D341Med (cell line): ENCODE data around the gene PICK1.
A peak's percentile ranks its signal among the peaks of the same experiment; 100 is the strongest.

ENCODE experiments used
- DNase-seq: peaks from one replicate; pipeline ENCODE4 v3.0.0; 2012; ENCODE audit warnings: low spot score

Gene PICK1

DNA sequence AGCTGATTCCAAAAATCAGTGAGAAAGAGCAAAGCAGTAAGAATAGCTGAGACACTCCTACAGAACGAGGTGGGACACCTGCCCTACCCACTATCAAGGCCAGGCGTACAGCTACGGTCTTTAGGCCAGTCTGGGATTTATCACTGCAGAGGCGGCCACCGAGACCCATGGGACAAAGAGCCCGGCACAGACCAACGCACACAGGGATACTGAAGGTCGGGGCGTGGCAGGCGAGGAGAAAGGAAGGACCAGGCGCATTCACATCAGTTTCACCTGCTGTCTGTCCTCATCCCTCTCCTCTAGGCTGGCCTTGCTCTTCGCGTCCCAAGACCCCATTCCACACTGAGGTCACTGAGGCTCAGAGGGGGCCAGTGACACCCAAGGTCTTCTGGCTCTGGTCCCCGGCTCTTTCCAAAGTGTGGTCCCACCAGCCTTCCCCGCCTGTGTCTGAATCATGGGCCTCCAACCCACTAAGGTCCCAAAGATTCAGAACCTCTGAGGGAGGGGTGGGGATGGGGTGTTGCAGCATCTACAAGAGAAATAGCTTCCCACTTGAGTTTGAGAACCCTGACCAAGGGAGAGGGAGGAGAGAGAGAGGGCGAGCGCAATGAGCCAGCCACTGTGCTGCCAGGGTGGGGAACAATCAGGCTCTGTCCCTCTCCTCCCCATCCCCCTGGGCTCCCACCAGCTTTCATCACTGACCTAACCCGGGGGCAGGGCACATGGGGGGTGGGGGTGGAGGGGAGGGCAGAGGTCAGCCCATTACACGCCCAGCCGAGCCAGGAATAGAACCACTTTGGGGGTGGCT, 7.2 kb upstream of the PICK1 start:
- DNase-seq, result no peak

DNA sequence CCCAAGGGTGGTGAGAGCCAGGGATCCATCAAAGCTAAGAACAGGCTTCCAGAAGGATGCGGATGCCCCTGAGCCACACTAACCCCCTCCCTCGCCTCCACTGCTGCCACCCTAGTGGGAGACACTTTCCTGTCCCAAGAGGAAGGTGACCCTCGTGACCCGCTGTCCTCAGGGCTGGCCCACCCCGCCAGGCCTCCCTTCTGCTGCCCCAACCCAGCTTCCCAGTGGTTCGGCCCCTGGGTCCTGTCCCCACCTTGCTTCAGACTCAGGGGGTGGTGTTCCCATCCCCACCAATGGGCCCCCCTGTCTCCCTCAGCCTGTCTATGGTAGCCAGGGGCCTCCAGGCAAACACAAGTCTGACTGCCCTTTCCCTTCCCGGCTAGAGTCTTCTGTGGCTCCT, 6.5 kb upstream of the PICK1 start:
- DNase-seq, result no peak

DNA sequence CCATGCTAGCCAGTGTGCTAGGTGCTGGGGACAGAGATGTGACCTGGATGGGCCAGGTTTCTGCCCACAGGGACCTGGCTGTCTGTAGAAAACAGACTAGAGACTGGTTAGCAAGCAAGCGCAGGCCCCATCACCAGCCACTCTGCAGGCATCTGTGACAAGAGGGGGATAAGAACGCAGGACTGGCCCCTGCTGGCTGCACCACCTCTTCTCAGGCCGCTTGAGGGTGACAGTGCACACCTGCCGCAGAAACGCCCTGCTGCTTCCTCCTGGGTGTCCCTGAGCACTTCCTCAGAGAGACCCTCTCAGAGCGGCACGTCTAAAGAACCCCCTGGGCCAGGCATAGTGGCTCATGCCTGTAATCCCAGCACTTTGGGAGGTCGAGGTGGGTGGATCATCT, 5.9 kb upstream of the PICK1 start:
- no peak for DNase-seq

DNA sequence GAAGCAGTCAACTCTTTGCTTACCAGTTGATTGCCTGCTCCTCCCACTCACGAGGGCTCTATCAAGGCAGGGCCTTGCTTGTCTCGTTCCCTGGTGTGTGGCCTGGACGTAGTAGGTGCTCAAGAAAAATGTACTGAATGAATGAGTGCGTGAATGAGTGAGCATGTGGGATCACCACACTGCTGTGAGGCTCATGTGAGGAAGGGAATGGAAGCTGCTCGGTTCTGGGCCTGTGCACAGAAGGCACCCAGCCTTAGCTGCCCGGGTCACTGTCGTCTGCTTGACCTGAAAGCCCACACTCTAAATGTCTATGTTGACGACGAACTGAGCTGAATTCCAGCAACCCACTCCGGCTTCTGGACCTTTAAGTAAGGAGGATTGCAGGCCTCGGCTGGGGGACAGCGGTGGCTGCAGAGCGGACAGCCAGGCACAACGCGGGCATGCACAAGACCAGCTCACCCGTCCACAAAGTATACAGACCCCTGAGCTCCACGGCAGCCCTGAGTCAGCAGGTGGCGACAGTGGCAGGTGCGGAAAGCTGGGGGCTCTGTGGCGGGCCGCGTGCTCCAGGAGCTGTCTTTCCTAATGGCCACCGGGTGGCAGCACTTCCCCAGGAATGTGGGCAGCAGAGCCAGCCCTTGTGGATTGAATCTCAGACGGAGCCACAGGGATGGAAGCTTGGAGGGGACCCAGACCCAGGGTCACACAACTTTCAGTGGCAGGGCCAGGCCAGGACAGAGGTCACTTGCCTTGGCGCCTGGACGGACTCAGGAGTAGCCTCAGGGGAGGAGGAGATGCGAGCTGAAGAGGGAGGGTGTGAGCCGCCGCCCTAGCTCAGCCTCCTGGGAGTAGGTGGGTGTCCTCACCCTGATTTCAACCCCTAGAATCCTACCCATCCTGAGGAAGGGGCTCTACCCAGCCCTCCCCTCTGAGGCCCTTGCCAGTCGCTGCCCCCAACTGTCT, 5.0 kb upstream of the PICK1 start:
- DNase-seq, result peak; percentile 93

DNA sequence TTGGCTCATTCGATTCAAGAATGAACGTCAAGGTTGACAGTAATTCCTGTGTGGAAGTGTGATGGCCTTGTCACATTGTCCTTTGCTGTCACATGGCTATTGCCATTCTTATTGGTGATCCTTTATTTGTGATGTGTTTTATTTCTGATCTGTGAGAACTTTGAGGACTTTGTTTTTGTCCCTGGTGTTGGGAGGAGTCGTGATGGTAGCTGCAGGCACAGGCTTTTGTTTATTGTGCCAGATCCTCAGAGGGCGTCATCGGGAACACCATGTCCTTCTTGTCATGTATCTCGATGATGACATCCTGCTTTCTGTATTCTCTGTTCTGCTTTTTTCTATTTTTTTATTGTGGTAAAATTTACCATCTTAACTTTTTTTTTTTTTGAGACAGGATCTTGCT, 5.6 kb downstream of the PICK1 start:
- no peak for DNase-seq

DNA sequence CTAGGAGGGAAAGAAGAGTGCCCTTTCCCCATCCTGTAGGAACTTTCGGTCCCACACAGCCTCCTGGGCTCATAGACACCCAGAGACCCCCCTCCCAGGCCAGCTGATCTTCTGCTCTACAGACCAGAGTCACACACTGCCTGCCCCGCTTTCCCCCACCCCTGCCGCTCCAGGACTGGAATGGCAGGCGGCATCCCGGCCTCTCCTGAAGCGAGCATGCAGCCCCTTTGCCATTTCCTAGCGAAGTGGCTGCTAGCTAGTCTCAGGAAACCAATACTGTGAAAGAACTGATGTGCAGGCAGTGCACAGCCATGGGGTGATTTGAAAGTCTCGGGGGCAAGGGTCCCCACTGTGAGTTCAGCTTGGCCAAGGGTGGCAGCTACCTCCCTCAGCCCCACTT, 8.3 kb downstream of the PICK1 start:
- no peak for DNase-seq

DNA sequence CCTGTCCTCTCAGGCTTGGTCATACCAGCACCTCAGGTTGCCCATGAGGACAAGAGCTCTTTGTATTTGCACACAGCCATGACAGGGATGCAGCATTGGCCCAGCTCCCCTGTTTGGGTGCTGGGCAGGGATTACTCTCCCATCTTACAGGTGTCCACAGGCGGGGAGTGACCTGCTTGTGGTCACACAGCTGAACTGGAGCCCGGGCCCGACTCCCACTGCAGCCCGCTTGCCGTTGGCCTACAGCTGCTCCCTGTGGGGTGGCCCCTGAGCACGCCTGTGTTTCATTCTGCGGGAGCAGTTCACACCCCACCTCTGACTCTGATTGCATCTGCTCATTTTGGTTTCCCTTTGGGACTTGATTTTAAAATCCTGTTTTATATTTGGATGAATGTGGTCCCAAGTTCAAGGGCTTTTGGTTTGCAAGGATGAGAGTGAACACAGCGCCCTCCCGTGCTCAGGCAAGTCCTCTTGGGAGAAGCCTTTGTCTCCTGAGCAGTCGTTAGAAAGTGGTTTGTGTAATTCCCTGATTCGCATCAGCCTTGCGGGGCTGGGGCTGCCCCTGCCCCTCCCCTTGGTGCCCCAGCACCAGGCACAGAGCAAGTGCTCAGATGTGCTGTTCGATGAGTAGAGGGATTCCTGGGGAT, 9.3 kb downstream of the PICK1 start:
- DNase-seq, result no peak

DNA sequence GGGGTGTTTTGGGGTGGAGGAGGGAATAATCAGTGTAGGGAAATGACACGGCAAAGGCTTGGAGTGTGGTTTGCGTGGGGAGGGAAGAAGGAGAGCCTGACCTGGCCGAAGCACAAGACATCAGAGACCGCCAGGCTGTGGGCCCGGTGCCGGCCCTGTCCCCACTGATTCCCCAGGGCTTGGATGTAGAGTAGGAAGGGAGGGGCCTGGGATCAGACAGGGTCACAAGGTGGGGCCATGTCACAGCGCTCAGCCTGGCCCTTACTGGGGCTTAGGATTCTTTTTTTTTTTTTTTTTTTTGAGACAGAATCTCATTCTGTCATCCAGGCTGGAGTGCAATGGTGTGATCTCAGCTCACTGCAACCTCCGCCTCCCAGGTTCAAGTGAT, 9.8 kb downstream of the PICK1 start:
- no peak for DNase-seq

DNA sequence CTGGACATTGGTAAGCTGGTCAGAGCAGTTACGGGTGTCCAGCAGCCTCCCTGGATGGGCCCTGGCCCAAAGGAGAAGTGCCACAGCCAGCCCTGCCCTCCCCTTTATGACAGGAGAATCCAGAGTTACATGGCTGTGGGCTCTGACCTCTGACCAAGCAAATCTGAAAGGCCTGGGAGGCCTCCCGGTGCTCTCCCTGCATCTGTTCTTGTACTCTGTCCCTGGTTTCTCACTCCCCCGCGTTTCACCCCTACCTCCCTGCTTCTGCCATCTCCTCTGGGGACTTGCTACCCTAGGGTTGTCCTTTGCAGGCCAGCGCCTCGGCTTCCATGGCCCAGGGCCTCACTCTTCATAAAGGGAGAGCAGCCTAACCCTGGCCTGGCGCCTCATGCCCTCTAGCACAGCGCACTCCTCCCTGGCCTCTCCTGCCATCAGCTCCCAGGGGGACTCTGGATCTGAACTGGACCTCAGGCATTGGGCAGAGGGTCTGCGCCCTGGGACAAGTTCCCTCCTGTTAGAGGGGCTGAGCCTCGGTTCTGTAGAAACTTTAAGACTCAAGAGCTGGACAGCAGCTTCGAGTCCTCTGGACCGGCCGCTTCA, 10.7 kb downstream of the PICK1 start:
- no peak for DNase-seq

DNA sequence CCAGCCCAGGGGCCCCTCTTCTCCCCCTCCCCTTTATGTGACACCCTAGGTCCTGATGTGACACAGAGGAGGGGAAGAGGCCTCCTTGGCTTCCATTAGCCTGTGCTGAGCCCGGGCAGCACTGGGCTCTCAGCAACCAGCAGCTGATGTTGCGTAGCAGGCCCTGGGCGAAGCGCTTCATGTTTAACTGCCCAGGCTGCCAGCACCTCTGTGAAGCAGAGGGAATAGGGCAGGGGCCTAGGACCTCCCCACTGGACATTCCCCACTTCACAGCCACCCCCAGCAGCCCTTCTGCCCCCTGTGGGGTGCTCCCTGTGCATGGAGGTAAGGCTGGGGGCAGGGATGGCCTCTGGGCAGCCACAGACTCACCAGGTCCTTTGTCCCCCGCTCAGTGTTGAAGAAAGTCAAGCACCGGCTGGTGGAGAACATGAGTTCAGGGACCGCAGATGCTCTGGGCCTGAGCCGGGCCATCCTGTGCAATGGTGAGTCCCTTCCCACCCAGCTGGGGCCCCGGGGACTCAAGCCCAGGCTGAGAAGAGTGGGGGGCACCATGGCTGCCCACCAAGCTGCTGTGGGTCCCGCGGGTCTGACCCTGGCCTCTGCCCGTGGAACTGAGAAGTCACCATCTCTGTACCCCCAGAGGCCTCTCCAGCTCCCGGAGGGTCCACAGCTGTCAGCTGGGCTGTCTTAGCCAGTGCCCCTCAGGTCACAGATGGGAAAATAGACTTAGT, 11.6 kb downstream of the PICK1 start:
- DNase-seq, result no peak

DNA sequence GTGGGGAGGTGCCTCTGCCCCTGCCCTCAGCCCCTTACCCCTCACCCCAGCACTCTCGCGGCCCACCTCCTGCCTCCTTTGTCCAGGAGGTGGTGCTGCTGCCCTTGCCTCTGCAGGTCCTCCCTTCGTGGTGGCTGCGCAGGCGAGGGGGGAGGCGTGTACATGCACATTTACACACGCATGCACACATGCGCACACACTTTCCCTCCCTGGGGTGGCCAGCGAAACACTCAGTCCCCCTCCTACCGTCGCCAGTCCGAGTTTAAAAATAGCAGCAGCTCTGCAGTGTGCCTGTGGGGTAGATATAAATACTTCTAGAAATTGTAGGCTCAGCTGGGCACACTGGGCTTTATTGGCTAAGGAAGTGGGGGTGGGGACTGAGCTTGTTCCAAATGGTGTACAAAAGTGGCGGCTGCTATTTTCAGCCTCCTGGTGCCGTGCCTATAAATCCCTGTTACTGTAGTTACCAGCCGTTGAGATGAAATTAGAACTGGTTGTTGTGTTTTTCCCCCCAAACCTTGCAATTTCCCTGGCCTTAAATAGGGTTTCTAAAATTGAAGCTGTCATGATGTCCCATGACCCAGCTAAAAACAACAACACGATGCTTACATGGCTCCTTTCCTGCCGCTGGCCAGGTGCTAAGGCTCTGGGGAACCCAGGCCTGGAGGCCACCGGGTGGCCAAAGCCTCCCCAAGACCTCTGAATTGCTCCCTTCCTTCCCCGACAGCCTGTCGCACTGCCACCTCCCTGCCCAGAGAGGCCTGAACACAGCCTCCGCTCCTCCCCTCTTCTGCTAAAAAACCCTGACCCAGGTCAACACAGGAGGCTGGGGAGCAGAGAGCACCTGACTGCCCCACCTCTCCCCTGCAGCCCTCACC, 12.4 kb downstream of the PICK1 start:
- peak; percentile 74 for DNase-seq

DNA sequence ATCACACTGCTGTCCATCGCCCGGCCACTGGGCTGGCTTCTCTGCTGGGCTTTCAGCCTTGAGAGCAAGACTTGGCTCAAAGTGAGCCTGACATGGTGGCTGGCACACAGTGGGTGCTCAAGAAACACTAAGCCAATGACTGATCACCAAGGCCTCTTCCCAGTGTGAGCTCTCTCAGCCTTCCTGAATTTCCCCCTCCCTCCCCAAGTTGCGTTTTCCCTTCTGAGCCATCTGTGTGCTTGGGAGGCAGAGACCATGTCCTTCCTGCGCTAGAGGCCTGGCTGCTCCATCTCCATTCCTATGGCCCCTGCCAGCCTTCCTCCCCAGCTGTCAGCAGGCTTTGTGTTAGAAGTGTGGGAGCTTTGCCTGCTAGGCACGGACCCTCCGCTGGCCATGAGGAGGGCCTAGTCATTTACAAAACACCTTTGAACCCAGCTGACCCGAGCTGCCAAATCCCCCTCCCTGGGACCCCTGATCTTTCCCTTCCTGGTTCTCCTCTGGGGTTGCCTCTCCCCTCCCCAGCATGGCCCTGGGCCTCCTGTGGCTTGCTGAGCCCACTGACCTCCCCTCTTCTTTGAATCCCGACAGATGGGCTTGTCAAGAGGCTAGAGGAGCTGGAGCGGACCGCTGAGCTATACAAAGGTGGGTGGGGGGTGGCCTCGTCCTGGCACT, 13.2 kb downstream of the PICK1 start:
- DNase-seq, result no peak

DNA sequence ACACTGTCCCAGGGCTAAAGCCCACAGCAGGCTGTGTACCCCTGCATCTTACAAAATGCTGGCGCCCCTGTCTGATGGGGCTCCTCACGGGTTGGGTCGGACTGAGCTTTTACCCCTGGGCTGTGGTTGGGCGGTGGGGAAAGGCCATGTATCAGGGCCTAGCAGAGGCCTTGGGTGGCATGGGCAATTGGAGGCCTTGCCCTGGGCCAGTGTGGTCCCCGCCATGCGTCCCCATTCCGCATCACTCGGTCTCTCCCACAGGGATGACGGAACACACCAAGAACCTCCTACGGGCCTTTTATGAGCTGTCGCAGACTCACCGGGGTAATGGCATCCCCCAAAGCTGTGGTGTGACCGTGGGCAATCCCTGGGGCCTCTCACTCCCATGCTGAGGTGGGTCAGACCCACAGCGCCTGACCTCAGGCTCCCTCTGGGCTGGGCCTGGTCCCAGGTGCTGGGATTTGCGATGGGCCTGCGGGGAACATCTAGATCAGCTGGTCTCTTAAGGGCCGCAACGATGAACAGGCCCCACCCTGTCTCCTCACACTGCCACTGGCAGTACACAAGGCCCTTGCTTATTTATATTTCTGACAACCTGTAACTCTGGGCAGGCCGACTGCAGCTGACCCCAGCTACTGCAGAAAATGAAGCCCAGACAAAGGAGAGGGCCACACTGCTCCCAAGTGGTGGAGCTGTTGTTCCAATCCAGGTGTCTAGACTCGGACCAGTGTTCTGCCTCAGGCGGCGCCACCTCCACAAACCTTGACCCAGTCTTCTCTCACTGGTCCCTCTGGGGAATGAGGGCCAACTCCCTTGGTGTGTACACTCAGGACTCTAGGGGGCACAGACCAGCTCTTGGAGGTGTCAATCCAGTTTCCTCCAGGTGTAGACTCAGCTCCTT, 14.5 kb downstream of the PICK1 start:
- DNase-seq, result no peak

DNA sequence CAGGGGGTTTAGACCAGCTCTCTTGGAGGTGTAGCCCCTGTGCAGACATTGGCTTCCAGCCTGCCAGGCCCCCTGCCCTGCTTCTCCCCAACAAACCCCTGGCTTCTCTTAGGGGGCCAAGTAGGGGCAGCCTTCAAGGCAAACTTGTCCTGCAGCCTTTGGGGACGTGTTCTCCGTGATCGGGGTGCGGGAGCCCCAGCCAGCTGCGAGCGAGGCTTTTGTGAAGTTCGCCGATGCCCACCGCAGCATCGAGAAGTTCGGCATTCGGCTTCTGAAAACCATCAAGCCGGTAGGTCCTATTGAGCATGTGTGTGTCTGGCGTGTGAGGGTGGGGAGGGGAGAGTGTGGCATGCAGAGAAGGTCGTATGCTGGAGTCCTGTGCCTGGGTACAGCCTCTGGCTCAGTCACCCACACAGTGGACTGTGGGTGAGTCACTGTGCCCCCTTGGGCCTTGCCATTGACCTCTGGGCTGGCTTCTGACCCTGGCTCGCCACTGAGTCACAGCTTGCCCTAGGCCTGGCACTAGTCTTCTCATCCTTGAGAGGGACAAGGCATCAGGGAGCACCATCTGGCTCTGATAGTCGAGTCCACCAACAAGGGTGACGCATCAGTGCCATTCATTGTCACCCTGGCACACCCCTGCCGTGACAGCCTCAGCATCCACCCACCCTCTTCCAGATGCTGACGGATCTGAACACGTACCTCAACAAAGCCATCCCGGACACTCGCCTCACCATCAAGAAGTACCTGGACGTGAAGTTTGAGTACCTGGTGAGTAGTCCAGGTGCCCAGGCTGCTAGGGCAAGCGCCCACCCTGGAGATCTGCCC, 15.3 kb downstream of the PICK1 start:
- DNase-seq, result no peak

DNA sequence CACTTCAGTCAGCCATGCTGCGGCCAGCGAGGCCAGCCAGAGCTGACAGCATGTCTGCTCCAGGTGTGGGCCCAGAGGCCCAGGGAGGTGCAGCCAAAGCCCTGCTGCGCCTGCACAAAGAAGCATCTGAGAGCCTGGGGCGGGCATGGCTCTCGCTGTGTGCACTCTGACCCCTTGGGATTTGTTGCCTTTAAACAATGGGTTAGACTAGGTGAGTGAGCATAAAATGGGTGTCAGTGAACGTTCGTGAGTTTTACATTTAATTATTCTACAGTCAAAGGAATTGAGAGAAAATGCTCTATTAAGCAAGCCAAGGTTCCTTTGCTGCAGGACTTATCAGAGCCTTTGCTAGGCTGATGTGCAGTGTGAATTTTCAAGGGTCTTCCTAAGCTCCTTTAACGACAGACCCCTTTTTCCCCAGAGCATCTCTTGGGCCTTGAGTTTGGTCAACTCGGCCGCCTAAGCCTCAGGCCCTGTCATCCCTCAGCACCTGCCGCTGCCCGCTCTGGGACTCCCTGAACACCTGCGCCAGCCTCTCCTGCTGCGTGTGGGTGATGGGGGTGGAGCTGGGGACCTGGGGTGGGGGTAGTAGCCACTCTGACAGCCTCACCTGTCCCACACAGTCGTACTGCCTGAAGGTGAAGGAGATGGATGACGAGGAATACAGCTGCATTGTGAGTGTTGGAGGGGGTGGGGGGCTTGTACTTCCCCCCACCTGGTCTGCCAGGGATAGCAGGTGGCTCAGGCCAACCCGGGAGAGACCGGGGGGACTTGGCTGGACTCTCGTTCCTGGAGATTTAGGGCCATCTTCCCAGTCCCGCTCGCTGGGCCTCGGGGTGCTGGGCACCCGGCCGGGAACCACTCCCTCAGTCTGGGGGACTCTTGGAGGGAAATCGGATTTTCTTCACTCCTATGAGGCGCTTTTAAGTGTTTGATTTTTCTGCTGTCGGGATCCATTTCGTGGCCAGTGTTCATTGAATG, 16.2 kb downstream of the PICK1 start:
- no peak for DNase-seq

DNA sequence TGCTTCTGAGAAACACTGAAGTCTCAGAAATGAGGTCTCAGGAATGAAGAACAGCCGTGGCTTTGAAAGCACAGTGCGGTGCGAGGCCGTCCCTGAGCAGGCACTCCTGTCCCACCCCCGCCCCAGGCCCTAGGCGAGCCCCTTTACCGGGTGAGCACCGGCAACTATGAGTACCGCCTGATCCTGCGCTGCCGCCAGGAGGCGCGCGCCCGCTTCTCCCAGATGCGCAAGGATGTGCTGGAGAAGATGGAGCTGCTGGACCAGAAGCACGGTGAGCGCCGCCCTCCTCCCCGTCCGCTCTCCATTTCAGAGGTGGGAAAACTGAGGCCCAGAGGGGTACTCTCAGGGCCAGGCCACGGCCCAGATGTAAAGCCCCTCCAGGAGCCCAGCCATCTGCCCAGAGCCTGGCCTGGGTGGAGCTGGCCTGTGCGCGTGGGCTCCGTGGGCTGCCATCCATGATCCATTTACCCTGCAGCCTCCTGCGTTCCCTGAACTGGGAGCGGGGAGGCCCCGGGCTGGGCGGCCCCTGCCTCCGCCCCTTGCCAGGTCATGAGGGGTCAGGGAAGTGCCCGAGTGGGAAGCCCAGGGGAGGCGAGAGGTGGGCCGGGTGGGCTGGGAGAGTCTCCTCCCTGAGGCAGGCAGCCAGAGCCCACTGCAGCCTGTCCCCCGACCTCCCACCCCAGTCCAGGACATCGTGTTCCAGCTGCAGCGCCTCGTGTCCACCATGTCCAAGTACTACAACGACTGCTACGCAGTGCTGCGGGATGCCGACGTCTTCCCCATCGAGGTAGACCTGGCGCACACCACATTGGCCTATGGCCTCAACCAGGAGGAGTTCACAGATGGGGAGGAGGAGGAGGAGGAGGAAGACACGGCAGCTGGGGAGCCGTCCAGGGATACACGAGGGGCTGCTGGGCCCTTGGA, 17.2 kb downstream of the PICK1 start:
- DNase-seq, result no peak
